ENCODE measurements around the gene NKX3-2. TPM values are rescaled to one million over a fixed set of nuclear protein-coding genes. Genes with fewer than 3 reads are reported as not detected.
"Not testable (repeated sequence)": the region's sequence is repeated elsewhere in the genome, so short reads cannot be mapped to it uniquely, and the experiment has no call there.

NKX3-2 gene
- polyA plus RNA-seq (ENCODE audit: insufficient read length in 12 of 12) = under 1 TPM in 6 of 12 donors, not detected in 6; 0.09 to 0.21 (median 0.12) TPM
- long read RNA-seq, donor 1, partial matches to known transcripts = 0 of 2 reads
- long read RNA-seq, donor 1, other reads (novel, unspliced or antisense) = 0 of 2 reads
- long read RNA-seq, donor 2 = 0 reads
- long read RNA-seq, donor 3 = 0 reads
- long read RNA-seq, donor 4 = 0 reads
- long read RNA-seq, donor 5 = 0 reads
- long read RNA-seq, donor 6 = 0 reads
- long read RNA-seq, donor 7 = 0 reads
- long read RNA-seq, donor 8, partial matches to known transcripts = 0 of 1 reads
- long read RNA-seq, donor 8, other reads (novel, unspliced or antisense) = 0 of 1 reads
- long read RNA-seq, donor 9 = 0 reads
- long read RNA-seq, donor 10 = 0 reads
- long read RNA-seq, donor 11 = 0 reads

DNA sequence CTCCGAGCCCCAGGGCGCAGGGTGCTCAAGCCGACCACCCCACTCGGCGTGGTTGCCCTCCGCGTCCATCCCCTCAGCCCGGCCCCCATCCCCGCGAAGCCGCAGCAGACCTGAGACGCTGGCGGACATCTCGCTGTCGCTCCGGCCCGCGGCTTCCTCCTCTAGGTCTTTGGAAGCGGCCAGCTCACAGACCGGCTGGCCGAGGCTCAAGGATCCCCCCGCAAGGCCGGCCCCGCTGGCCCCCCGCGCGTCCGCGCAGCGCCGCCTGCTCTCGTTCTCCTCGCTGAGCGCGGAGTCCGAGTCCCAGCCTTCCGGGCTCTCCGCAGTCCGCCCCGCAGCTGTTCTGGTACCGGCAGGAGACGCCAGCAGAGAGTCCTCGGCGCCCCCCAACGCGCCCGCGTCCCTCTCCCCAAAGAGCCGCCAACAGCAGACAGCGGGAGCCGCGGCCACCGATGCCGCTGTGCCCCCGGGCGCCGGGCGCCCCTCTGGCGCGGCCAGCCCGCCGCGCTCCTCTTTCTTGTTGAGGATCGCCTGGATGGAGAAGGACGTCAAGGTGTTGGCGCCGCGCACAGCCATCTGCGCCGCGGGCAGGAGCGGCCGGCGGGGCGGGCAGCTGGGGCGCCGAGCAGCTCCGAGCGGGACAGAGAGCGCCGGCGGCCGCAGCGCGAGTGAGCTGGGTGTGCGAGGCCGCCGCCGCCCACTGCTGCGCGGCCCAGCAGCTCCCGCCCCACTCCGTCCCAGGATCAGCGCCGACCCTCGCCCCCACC, at the start of gene NKX3-2:
Gene NKX3-2 (minus strand): TSS at position 670 of the 767 bp plus-strand sequence. CDS start 94 bp downstream, at position 576.
- no peak for DNase-seq

- DNase-seq = no peak
These were observed 47.9 kb upstream of the NKX3-2 start for GRCh38 chr4:13592220-13592619.

DNA sequence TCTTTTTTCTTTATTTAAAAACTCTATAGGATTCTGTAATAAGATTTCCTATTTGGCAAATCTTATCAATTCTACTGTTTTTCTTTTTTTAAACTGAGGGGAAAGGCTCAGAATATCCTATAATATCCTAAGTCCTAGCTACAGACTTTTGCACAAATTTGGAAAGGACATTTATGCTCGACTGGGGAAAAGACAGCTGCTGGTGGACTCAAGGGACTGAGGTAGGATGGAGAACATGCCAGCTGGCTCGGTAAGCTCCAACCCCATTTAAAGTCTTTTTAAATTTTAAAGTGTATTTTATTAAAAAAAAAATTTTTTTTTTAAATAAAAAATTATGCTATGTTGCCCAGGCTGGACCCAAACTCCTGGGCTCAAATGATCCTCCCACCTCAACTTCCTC, 46.5 kb upstream of the NKX3-2 start:
- DNase-seq = no peak

- DNase-seq = no peak
These were observed 44.6 kb upstream of the NKX3-2 start for GRCh38 chr4:13588954-13589353.

DNA sequence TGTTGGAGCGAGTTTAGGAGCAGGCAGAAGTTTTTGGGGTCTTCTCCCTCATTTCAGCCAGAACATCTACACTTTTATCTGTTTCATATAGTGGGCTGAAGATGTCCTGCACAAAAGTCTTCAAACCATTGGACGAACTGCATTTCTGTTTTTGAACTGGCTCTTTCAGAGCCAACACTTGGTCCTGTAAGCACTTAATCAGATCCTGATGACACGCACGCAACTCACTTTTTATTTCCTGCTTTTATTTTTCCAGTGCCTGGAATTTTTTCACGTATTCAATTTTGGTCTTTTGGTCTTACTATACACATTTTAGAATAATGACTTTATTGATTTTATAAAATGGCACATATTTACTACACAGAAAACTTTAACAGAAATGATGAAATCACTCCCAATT, 40.2 kb upstream of the NKX3-2 start:
- DNase-seq = no peak

DNA sequence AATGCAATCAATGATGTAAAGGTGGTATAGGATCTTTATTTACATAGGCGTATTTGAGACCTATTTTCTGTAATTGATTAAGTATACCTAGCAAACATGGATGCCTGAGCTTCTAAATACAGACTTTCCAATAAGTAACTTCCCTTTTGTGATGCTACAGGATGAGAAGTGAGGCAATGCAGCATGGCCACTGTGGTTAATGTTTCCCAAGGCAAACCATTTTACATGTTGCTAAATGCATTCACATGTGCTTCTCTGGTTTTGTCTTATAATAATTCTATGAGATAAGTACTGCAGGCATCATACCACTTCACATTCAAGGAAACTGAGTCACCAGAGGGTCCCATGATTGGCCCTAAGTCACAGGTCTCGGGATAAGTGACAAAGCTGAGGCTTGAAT, 35.7 kb upstream of the NKX3-2 start:
- DNase-seq = no peak

- DNase-seq = no peak
These were observed 33.4 kb upstream of the NKX3-2 start for GRCh38 chr4:13577660-13578059.

DNA sequence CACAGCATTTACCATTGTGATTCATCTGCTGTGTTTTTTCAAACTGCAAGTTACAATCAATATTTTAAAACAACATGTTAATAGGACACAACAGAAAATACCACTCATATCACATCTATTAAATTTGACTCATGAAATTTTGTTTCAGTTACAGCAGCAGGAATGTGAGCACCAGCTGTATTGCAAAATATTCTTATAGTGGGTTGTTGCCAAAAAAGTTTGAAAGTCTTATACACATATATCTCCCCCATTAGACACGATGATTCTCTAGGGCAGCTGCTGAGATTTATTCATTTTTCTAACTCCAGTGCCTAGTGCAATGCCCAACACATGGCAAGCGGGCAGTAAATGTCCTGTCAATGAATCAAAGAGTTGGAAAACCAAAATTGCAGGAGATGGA, 26.6 kb upstream of the NKX3-2 start:
- no peak for DNase-seq

- no peak for DNase-seq
These were observed 22.8 kb upstream of the NKX3-2 start for GRCh38 chr4:13567125-13567524.

- no peak for DNase-seq
These were observed 18.6 kb upstream of the NKX3-2 start for GRCh38 chr4:13562876-13563275.

DNA sequence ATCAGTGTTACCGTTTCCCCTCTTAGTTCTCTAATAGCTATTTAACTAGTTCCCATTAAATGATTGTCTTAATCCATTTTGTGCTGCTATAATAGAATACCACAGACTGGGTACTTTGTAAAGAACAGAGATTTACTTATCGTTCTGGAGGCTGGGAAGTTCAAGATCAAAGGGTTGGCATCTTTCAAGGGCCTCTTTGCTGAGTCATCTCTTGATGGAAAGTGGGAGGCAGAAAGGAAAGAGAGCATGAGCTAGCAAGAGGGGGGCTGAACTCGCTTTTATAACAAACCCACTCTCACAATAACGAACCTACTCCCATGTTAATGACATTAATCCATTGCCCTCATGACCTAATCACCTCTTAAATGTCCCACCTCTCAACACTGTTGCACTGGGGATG, 17.4 kb upstream of the NKX3-2 start:
- no peak for DNase-seq

- DNase-seq = not testable (repeated sequence)
These were observed 15.8 kb upstream of the NKX3-2 start for GRCh38 chr4:13560111-13560510.

DNA sequence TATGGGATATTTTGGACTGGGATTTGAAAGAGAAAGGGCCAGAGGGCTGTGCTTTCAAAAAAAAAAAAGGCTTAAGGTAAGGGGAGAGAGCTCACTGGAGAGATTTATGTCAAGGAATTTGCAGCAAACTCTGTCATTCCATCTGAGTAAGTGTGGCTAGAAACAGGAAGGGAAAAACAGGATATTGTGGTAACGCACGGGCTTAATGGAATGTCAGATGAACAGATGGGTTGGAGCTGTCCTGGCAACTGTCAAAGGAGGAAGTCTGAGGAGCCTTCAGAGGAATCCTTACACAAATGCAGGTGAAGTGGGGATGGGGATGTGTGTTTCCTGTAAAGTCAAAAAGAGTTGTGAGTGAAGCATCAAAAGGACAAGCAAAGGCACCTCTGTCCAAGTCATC, 15.1 kb upstream of the NKX3-2 start:
- DNase-seq = no peak

DNA sequence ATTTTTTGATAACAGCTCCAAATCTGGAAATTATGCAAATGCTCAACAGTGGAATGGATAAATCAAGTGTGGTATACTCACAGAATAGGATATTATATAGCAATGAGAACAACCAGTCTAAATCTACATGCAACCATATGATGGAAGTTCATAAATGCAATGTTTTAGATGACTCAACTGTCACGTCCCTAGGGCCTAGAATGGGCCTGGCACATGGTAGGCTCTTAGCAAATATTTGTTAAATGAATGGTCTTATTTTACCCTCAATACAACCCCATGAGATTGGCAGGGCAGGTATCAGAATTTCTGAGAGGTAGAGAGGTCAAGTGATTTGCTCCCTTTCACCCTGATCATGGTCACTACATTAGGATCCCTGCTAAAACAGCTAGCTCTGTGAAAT, 14.6 kb upstream of the NKX3-2 start:
- DNase-seq = no peak

- DNase-seq = no peak
These were observed 11.0 kb upstream of the NKX3-2 start for GRCh38 chr4:13555325-13555724.

DNA sequence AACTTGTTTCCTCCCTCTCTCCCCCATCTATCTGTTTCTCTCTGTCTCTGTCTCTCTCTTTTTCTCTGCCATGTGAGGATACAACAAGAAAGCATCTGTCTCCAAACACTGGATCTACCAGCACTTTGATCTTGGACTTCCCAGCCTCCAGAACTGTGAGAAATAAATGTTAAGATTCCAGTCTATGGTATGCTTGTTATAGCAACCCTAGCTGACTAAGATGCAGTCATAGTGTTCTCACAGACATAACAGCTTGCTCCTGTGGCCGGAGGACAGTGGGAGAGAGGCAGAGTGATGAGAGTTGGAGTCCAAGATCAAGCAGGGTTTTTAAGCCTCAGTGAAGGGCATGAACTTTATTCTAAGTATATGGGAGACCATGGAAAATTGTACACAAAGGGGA, 8.8 kb upstream of the NKX3-2 start:
- DNase-seq = no peak

DNA sequence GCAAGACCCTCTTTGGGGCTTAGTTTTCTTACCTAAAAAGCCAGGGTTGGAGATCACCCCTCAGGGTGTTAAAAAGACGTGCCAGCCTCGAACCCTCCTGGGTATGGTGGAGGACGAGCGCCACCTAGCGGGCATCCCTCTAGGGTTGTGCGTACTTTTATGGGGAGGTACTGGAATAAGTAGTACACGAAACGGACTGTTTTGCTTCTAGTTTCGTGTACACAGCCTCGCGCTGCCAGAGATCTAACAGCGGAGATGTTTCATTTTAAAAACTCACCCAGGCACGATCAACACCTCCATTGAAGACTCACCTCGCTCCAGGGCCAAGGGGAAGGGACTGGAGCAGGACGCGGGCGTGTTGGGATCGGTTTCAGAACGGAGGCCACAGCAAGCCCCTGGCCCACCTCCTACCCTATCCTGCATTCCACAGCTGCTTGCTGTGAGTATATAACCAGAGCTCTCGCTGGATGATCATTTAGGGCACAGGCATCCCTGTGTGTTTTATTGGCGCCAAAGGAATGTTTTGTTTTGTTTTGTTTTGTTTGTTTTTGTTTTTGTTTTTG, 4.8 kb upstream of the NKX3-2 start:
- DNase-seq = peak; percentile 79

DNA sequence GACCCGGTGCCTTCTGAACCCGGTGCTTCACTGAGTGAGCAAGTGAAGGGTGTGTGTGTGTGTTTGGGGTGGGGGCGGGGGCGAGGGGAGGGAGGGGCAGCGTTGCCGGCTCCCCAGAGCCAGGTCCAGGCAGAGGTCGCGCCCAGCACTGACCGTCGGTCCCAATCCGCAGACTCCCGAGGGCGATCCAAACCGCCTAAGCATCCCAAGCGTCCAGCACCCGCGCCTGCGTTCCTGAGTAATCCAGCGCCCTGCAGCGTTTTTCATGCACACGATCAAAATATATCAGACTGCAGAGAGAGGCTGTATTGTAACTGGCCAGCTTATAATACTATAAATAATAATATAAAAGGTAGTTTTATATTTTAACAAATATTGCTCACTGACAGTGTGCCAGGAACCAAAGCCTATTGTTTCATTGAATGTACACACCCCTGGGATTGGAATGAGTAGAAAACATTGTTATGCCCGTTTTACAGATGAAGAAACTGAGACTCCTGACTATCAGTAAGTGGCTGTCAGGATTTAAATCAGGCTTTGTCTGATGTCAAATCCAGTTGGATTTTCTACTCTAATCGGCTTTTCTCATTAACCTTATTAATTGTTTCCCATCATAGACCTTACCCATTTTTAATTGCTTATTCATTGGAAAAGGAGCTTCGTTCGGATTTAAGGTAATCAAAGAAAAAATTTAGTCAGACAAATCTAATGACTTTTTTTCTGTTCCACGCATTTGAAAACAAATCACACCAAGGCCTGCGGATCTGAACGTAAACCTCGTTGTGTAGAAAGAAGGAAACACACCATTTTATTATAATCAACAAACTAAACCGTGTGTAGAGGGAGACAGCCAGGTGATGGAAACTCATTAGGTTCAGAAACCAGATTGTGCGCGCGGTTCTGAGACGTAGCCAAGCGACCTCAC, 4.0 kb upstream of the NKX3-2 start:
- DNase-seq = no peak

DNA sequence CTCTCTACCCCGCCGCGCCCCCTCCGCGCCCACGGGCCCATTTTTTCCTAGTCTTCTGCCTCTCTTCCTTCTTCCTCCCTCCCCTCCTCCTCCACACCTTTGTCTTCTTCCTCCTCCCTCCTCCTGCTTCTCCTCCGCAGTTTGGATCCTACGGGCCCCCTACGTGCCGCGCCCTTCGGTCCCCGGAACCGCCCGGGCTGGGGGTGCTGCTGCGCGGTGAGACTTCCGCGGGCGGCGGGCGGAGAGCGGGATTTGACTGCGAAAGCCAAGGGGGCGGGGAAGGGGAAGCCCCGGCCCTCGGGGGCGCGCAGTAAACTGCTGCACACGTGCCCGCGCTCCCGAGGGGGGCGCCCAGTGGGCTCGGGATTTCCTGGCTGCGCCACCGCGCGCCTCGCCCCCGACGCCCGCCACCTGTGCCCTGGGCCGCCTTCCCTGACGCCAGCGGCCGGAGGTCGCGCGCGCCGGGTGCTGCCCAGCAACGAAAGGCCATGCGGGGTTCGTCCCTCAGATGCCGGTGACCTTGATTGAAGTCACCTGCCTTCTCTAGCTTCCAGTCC, 3.3 kb upstream of the NKX3-2 start:
- DNase-seq = no peak

DNA sequence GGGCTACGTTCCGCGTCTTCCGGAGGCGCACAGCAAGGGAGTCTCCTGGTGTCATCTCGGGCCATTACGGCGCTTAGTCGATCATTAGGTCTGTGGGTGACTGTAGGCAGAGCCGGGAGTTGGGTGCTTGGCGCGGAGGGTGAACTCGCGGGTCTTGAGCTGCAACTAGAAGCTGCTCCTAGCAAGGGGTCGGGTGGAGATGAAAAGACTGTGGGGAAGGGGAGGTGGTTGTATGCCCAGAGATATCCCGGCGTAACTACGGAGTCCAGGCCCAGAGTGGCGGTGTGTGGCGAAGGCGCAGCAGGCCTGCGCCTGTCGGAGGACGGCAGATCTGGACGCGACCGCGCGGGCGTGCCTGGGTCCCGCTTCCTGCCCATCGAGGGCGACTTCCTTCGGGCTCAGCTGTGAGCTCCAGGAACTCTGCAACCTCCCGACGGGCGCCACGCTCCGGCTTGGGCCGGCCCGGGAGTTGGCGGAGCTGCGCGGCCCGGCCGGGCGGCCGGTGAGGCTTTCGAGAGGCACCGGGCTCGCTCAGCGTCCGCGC, 2.7 kb upstream of the NKX3-2 start:
- no peak for DNase-seq

All from muscle of arm (tissue), 14 donors.